IMR-90 (cell line): Measurements from ENCODE around the gene PTGS1.
"Not testable (repeated sequence)": the region's sequence is repeated elsewhere in the genome, so short reads cannot be mapped to it uniquely, and the experiment has no call there.

ENCODE experiments used
- BHLHE40 ChIP-seq: fragments of 150-350 bp; IDR thresholded peaks from 2 replicates; pipeline ENCODE4 v1.6.1; 2016; ENCODE audit warnings: mild to moderate bottlenecking, low read depth, low read length
- CTCF ChIP-seq: conservative IDR thresholded peaks from 2 replicates; pipeline ENCODE4 v1.5.1; 2012; ENCODE audit warnings: mild to moderate bottlenecking, low read depth, low read length, improper control_type of control experiment
- ELK1 ChIP-seq: fragments of 150-350 bp; IDR thresholded peaks from 2 replicates; pipeline ENCODE4 v1.6.1; 2016; ENCODE audit warnings: low read depth, mild to moderate bottlenecking, low read length, moderate library complexity, borderline replicate concordance
- POLR2A ChIP-seq: IDR thresholded peaks from 2 replicates; pipeline ENCODE4 v1.6.1; 2012; ENCODE audit warnings: mild to moderate bottlenecking, low read depth, low read length
- RAD21 ChIP-seq: IDR thresholded peaks from 2 replicates; pipeline ENCODE4 v1.6.1; 2012; ENCODE audit warnings: low read length, improper control_type of control experiment
- RFX5 ChIP-seq: IDR thresholded peaks from 2 replicates; pipeline ENCODE4 v1.8.0; 2012; ENCODE audit warnings: low read depth, mild to moderate bottlenecking, low read length, moderate library complexity

- TF ChIP-seq POLR2A, CTCF, RFX5, BHLHE40, ELK1, RAD21: not testable (repeated sequence)
Measured at GRCh38 chr9:122363131-122363530, 7.7 kb upstream of the PTGS1 start.
